HG03520 (cell line): ENCODE results near the gene SLC51B.
"Not testable (repeated sequence)": the region's sequence is repeated elsewhere in the genome, so short reads cannot be mapped to it uniquely, and the experiment has no call there.

Experiments used
- ATAC-seq: cut with Tn5 transposase; IDR thresholded peaks from one replicate; pipeline ENCODE4 v1.9.1; 2021; ENCODE audit warnings: mild to moderate bottlenecking, moderate library complexity; ENCODE audit not compliant: unreplicated experiment

SLC51B gene

DNA sequence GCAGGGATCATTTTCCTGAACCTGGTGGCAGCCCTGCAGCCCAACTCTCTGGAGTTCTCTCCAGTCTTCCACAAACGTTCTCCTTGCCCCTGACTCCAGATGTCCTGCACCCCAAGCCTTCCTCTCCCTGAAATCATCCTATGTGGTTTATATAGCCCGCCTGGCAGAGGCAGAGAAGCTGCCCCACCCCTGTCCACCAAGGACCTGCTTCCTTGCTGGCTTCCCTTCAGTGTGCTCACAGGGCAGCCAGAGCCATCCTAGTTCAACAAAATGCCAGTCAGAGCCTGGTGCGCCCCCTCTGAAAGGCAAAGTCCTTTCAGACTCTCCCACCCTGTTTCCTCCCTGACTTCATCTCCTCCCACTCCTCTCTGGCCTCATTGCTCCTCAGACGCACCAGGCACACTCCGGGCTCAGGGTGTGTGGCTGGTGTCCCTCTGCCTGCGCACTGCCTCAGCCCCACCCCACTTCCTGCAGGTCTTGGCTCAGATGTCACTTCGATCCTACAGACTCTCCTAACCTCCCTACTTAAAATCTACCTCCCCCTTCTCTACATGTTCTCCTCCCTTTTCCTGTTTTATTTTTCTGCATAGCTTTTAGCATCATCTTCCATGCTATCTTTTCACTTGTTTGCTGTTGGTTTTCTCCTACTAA is 37.2 kb downstream of the SLC51B start:
- no peak for ATAC-seq

GRCh38 chr15:65083262-65083701 is 38.1 kb downstream of the SLC51B start:
- no peak for ATAC-seq

- ATAC-seq, result no peak
Observed at GRCh38 chr15:65084500-65085206, 39.5 kb downstream of the SLC51B start.

GRCh38 chr15:65085207-65085753 is 40.1 kb downstream of the SLC51B start:
- ATAC-seq, result no peak

DNA sequence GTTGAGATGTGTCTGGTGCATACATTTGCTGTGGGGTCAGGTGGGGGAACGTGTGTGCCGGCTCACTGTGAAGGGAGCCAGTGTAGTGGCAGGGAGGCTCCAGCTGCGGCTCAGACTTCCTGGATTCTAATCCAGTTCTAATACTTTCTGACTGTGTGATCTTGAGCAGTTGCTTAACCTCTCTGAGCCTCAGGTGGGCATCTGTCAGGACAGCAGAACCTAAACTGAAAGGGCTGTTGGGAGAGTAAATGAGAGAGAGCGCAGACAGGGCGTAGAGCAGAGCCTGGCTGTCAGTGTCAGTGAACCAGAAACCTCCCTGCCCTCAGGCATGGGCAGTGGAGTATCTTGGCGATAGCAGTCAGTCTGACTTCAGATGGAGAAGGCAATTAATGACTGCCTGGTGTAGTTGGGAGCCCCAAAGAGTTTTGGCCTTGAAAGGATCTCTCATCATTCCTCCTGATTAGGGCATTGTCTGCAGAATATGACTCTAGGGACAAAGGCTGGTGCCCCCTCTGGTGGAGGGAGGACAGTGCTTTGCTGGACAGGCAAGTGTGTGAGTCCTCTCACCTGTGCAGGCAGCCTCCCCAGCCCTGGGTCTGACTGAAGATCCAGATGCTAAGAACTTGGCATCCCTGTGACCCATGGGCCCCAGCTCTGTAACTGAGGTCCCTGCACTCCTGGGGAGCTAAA is 40.9 kb downstream of the SLC51B start:
- no peak for ATAC-seq

DNA sequence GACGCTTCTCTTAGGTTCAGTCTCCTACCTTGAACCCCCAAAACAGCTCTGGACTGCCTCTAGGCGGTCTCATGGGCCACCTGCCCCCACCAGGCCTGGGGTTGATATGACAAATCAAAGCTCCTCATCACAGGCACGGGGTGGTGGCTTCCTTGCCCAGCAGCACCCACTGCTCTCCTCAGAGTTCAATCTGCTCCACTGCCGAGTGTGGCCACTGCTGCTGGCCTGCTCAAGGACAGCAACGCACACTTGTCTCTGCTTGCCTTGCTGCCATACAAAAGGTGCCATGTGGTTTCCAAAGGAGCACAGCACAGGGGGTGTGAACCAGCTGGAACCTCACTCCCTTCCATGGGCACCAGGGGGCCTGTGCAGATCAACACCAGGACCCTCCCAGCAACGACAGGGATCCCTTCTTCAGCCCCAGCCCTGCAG is 41.5 kb downstream of the SLC51B start:
- ATAC-seq, result no peak

DNA sequence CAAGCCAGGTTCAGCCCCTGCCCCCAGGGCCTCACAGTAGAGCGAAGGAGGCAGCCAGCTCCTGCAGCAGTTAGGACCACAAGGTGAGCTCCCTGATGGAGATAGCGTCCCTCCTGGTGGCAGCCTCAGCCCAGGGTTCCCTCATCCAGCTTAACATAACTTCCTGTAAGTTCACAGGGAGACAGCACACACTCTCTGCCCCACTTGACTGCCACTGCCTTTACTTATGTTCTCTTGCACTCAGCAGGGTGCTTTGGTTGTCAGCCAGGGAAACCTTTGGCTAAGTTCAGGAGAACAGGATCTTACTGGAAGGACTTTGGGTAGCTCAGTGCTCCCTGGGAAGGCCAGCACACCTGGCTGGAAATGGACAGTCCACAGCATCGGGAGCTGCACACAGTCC is 42.2 kb downstream of the SLC51B start:
- ATAC-seq, result no peak

DNA sequence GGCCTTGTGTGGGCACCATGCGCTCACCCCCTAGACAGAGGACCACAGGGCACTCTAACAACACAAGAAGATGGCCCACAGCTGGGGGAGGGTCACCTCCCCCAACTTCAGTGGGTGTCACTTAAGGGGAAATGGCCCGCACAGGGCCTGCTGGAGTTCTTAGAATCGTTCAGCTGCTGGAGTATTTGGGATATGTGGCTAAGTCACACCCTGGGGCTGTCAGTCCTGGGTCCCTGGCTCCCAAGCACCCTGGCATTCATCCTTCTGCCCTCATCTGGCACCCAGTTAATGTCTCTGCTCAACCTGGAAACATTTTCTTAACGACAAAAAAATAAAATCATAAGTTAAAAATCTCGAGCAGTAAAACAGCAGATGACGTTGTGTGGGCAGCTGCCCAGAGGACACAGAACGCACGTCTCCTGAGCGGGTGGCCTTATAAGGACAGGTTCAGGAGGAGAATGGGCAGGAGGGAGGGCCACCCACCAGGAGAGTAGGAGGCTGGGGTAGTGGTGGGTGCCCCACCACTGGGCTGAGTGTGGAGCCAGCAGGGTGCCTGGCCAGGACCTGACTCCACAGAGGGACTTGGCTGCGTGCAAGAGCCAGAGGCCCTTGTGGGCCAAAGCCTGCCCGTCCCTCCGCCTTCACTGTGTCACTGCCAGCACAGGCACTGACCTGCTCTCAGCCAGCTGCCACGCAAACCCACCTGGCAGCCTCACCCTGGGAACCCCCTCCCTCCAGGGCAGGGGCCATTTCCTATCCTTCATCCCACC is 42.9 kb downstream of the SLC51B start:
- ATAC-seq, result no peak

DNA sequence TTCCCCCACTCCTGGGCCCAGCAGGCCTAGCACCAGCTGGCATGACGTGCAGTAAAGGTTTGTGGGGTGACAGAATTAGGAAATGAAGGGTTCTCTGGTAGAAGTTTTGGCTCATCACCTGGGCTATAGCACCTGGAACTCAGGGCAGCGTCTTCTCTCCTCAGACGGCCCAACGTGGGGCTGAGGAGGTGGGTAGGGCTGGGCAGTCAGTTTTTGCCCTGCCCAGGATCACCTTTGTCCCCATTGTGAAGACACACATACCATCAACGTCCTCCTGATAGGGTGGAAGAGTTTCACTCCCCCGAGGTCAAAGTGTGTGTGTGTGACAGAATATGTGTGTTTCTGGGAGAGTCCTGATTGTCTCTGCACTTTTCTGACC is 43.4 kb downstream of the SLC51B start:
- ATAC-seq, result no peak

- no peak for ATAC-seq
Observed at GRCh38 chr15:65089206-65089824, 44.1 kb downstream of the SLC51B start.

DNA sequence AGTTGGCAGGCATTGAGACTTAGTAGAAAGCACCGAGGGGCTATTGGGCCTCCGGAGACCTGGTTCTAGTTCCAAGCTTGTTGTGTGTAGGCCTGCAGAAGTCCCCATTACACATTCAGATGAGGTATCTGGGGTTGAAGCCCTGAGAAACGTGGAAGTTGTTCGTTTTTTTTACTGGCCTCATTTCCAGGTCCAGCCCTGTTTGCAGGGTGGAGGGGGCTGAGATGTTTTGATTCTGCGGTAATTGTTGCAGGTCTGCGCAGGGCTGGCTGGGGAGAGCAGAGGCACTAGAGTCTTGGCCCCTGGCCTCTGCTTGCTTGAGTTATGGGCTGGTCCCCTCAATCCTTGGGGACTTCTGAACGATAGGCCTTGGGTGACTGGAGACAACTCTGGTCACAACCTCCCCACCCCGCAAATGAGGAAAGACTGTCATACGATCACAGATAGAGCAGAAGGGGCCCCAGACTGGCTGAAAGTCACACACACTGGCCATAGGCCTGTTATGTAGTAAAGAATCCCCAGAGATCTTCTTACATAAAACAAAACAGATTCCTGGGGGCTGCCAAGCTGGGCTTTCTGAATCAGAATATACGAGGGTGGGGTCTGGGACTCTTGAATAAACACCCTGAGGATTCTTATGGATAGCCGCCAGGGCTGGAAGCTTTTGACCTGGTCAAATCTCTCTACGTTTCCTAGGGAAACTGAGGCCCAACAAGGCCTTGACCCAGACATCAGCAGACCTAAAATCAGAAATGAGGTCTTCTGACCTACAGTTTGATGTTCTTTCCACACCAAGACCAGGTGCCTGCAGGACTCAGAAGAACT is 47.0 kb downstream of the SLC51B start:
- no peak for ATAC-seq

GRCh38 chr15:65092911-65093792 is 48.0 kb downstream of the SLC51B start:
- ATAC-seq, result no peak

- ATAC-seq, result not testable (repeated sequence)
Observed at GRCh38 chr15:65093793-65094170, 48.6 kb downstream of the SLC51B start.

DNA sequence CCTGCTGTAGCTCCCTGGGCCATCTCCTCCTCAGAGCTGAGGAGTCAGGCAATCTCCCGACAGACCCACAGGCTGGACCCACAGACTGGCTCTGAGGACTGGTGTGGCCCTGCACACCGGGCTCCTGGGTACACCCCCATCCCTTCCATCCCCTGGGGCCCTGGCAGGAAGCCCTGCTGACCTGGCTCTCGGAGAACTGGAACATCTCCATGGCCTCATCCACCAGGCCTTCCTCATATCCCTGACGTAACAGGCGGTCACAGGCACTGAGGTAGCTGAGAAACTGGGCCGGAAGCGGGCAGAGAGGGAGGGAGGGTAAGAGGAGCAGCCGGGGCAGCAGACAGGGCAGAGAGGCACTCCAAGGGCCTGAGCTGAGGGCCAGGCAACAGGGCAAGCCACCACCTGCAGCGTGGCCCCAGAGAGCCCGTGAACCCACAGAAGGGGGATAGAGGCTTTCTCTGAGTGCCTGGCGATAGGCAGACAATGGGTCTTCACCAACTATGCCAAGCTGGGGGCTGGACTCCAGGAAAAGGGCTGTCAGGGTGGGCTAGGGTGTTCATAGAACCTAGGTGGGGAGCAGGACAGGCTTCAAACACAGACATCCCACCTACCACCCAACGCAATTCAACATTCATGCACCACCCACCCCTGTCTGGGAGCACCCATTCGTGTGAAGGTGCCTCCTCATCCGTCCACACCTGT is 49.3 kb downstream of the SLC51B start:
- no peak for ATAC-seq

- ATAC-seq, result no peak
Observed at GRCh38 chr15:65095011-65095746, 50.0 kb downstream of the SLC51B start.

DNA sequence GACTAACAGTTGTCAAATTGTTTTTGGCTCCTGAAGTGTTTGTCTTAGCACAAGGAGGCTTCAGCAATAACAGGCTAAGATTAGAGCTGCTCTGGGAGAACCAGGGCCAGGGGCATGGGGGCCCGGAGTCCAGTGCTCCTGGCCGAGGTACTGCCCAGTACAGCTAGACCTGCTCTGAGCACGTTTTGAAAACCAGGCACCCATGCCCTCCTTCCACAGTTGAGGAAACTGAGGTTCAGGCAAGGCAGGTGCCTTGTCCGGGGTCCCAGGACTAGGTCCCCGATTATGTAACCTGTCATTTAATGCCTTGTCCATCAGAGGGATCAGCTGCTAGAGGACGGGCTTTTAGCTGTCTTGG is 50.5 kb downstream of the SLC51B start:
- ATAC-seq, result no peak
